Skin epidermis (tissue), 12 donors: ENCODE measurements around the gene ARL17B.
"Not testable (repeated sequence)": the region's sequence is repeated elsewhere in the genome, so short reads cannot be mapped to it uniquely, and the experiment has no call there.

ENCODE experiments used
- H3K27ac ChIP-seq, 21 experiments: fragments of 200-600 bp; sonication (generic) in 11 of 21; one replicate each; pipeline ENCODE4 v1.5.0; 2020; ENCODE audit warnings: mild to moderate bottlenecking in 3 of 21, inconsistent platforms in 2 of 21, moderate library complexity in 2 of 21
- H3K4me3 ChIP-seq, 7 experiments: fragments of 200-600 bp; sonication (generic) in 2 of 7; one replicate each; pipeline ENCODE4 v1.5.0; 2020; ENCODE audit warnings: inconsistent platforms in 2 of 7, mild to moderate bottlenecking in 2 of 7, moderate library complexity in 1 of 7

The ARL17B gene

DNA sequence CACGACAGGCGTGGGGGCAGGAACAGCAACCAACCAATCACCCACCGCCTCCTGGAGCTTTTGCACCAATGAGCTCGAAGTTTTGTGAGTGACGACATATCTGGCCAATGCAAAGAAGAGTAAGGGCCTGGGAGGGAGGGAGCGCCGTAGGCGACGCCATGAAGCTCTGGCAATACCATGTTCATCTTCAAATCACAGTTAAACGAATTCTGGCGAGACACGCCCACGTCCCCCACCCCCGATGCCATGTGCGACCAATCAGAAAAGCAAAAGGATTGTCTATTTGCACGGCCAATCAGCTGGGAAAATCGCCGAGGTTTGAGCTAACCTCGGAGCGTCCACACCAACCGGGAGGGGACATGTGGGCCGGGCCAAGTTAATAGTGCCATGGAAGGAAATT is at the start of gene ARL17B:
Gene ARL17B, minus strand, starts transcription at position 12 of the 400 bp plus-strand sequence. CDS start 3,369 bp downstream, outside the sequence.
- H3K4me3 ChIP-seq, H3K27ac ChIP-seq: not testable (repeated sequence)

GRCh38 chr17:46409864-46410263 is 48.3 kb upstream of the ARL17B start:
- H3K4me3 ChIP-seq, H3K27ac ChIP-seq: not testable (repeated sequence)

GRCh38 chr17:46407155-46407554 is 45.6 kb upstream of the ARL17B start:
- H3K27ac ChIP-seq, H3K4me3 ChIP-seq: not testable (repeated sequence)

GRCh38 chr17:46401033-46401787 is 39.6 kb upstream of the ARL17B start:
- H3K27ac ChIP-seq, H3K4me3 ChIP-seq: not testable (repeated sequence)

DNA sequence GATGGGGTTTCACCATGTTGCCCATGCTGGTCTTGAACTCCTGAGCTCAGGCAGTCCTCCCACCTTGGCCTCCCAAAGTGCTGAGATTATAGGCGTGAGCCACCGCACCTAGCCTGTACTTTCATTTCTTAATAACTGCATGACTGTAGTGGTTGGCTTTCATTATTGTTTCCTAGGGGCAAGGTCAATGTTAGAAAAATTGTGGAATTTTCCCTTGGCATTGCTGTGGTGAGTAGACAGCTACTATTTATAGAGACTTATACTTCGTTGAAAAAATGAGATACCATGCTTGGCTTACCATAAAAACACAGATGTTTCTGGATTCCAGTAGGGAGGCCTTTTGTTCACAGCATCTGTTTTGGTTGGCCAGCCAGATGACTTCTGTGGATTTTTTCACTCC is 39.0 kb upstream of the ARL17B start:
- H3K4me3 ChIP-seq, H3K27ac ChIP-seq: not testable (repeated sequence)

- not testable (repeated sequence) for H3K4me3 ChIP-seq, H3K27ac ChIP-seq
Observed at GRCh38 chr17:46399993-46400392, 38.4 kb upstream of the ARL17B start.

GRCh38 chr17:46396292-46396691 is 34.7 kb upstream of the ARL17B start:
- H3K27ac ChIP-seq, H3K4me3 ChIP-seq: not testable (repeated sequence)

DNA sequence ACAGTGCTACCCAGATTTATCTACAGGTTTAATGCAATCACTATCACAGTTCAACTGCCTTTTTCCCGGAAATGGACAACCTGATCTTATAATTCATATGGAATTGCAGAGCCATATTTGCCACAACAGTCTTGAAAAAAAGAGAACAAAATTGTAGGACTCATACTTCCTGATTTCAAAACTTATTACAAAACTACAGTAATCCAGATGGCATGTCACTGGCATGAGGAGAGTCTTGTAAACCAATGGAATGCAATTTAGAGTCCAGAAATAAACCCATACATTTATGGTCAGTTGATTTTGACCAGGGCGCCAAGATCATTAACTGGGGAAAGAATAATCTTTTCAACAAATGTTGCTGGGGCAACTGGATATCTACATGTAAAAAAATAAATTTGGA is 32.1 kb upstream of the ARL17B start:
- H3K27ac ChIP-seq, H3K4me3 ChIP-seq: not testable (repeated sequence)

DNA sequence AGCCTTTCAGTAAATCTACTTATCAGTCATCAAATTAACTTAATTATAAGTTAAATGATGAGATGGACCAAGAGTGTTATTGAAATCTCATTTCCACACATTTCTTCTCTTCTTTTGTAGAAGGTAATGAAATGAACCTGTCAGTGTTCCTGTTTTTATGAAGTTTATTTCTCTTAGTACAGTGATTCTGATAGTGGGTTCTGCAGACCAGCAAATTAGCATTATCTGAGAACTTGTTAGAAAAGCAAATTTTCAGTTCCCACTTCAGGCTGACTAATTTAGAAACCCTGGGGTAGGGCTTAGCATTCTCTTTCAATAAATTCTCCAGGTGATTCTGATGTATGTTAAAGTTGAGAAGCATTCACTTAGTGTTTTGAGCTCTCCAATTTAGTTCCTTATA is 23.9 kb upstream of the ARL17B start:
- not testable (repeated sequence) for H3K27ac ChIP-seq, H3K4me3 ChIP-seq

GRCh38 chr17:46383118-46383517 is 21.6 kb upstream of the ARL17B start:
- not testable (repeated sequence) for H3K27ac ChIP-seq, H3K4me3 ChIP-seq

- not testable (repeated sequence) for H3K27ac ChIP-seq, H3K4me3 ChIP-seq
Observed at GRCh38 chr17:46373418-46373817, 11.9 kb upstream of the ARL17B start.

DNA sequence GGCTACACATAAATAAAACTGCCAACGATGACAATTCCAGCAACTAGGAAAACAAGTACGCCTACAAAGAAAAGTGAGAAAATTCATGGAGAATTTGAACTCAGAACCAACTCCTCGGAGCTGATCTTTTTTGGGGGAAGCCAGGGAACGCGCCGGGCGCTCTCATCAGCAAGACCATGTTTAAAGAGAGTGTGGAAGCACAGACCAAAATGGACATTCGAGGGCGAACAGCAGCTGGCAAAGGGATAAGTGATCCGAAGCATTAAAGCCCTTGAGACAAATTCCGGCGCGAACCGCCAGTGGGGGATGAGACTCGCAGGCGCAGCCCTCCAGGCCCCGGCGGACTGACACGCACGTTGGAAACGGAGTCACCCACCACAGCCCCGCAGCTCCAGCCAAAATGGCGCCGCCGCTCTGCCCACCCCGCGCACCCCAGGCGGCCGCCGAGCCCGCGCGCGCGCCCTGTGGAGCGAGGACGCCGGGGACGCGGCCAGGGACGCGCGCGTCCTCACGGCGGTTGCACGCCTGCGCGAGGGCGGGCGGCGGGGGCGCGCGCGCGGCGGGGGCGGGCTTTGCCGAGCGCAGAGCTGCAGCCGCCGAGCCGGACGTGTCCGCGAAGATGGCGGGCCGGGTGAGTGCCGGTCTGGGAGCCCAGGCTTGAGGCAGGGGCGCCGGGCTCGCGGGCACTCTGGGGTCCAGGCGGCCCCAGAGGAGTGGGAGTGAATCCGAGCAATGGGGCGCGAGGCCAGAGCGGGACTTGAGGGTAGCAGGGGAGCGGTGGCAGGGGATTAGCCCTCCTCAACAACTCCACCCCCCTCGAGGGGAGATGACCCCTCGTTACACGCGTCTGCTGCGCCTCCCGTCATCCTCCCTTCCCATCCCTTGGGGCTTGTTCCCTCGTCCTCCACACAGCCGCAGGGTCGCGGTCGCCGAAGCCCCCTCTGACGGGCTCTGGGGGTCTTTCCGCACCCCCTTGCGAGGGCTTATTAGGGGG is 11.0 kb upstream of the ARL17B start:
- not testable (repeated sequence) for H3K4me3 ChIP-seq, H3K27ac ChIP-seq

DNA sequence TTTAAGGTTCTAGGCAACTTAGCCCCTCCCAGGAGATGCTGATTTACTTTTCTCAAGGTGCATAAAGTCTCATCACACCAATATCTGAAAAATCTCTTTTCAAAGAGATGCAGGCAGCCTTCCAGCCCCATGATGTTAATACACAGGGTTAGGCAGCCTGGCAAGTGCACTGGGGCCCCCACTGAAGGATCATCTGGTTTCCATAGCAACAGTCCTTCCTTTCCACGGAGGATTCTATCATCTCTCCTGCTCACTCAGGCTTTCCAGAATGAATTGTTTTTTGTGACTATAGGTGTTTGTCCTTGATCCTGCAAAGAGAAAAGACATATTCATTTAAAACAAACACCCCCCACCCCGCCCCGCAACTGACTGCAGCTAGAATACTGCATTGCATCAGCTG is 6.0 kb upstream of the ARL17B start:
- not testable (repeated sequence) for H3K4me3 ChIP-seq, H3K27ac ChIP-seq

- H3K4me3 ChIP-seq, H3K27ac ChIP-seq: not testable (repeated sequence)
Observed at GRCh38 chr17:46361145-46361735, 326 bp downstream of the ARL17B start.

- not testable (repeated sequence) for H3K27ac ChIP-seq
Observed at GRCh38 chr17:46353856-46354255, 7.7 kb downstream of the ARL17B start.

DNA sequence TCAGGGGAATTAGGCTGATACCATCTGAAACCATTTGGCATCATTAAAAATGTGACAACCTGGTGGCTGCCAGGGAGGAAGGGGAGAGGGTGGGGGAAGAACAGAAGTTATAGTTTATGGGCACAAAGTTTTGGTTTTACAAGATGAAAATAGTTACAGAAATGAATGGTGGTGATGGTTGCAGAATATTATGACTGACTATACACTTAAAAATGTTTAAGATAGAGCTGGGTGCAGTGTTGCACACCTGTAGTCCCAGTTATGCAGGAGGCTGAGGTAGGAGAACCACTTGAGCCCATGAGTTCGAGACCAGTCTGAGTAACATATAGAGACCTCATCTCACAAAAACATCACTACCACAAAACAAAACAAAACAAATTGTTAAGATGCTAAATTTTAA is 12.5 kb downstream of the ARL17B start:
- not testable (repeated sequence) for H3K27ac ChIP-seq, H3K4me3 ChIP-seq

More at GRCh38 chr17:46353856-46354255, 7.7 kb downstream of the ARL17B start:
- not testable (repeated sequence) for H3K4me3 ChIP-seq

DNA sequence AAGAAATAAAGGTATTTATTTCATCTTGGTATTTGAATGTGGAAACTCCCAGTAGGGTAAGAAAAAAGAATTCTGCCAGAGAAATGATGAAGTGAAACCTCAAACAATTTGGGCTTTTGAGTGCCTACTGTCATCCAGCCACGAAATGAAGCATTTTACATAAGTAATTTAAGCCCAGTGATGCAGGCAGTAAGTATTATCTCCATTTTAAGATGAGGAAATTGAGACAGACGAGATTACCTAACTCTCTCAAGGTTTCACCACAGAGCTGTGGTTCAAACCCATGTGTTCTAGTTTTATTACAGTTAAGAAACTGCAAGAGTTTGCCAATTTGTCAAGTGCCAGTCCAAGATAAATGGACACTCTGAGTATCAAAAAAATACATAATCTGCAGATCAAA is 13.2 kb downstream of the ARL17B start:
- not testable (repeated sequence) for H3K27ac ChIP-seq, H3K4me3 ChIP-seq

- H3K4me3 ChIP-seq, H3K27ac ChIP-seq: not testable (repeated sequence)
Observed at GRCh38 chr17:46342131-46342530, 19.4 kb downstream of the ARL17B start.

DNA sequence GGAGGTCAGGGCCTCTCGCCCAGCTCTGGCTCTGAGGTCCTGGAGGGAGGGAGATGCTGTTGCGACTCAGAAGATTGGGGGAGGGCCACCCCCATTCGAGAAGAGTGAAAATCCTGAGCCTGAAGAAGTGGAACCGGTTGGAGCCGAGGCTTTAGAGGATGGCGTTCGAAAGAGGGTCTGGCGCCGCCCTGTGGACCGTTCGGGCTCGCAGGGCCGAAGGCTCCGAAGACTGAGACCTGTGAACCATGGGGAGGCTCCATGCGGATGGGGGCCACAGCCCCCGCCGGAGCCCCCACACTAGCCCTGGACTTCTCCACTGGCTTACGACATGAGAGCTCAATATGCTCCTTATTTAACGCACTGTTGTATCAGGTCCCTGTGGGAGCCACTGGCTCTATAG is 20.3 kb downstream of the ARL17B start:
- not testable (repeated sequence) for H3K27ac ChIP-seq, H3K4me3 ChIP-seq

DNA sequence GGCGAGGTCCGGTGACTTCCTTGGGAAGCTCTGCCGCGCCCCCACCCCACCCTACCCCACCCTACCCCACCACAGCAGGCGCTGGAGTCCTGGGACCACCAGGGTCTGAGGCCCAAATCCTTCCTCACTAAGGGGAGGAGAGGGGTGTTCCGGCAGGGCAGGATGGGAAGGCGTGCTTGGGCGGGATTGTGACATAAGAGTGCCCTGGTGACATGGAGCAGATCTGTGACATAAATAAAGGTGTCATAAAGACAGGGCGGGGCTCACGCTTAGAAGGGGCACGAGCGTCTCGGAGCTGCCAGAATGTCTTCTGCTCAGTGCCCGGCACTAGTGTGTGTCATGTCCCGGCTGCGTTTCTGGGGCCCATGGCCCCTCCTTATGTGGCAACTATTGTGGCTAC is 66.7 kb downstream of the ARL17B start, which contains the start of gene LRRC37A:
Gene LRRC37A, plus strand, starts transcription at position 301 of the 400 bp plus-strand sequence. Its CDS starts 3 bp downstream, at position 304.
- not testable (repeated sequence) for H3K4me3 ChIP-seq, H3K27ac ChIP-seq
